GM21786 (cell line): ENCODE measurements around the gene OR2D2.
"Not testable (repeated sequence)": the region's sequence is repeated elsewhere in the genome, so short reads cannot be mapped to it uniquely, and the experiment has no call there.

Source experiments
- ATAC-seq: cut with Tn5 transposase; IDR thresholded peaks from one replicate; pipeline ENCODE4 v1.9.1; 2021; ENCODE audit not compliant: unreplicated experiment

The OR2D2 gene

DNA sequence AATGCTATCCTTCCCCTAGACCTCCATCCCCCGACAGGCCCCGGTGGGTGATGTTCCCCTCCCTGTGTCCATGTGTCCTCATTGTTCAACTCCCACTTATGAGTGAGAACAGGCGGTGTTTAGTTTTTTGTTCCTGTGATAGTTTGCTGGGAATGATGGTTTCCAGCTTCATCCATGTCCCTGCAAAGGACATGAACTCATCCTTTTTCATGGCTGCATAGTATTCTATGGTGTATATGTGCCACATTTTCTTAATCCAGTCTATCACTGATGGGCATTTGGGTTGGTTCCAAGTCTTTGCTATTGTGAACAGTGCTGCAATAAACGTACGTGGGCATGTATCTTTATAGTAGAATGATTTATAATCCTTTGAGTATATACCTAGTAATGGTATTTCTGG lies 4.6 kb downstream of the OR2D2 start:
- not testable (repeated sequence) for ATAC-seq

DNA sequence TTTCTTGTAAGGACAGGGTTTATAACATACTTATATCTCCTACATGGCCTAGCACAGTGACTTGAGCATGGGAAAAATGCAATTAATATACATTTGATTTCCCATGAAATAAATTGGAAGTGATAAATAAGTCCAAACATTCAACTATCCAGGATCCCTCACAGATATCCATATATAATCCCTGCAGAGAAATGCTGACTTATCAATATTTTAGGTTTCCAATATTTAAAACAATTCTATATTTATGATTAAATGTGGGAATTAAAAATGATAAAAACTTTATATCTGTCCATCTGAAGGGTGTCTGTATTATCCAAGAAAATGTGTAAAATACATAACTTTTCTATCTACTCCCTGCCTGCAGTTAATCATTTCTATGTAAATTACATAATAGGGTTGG lies 9.5 kb downstream of the OR2D2 start:
- no peak for ATAC-seq

DNA sequence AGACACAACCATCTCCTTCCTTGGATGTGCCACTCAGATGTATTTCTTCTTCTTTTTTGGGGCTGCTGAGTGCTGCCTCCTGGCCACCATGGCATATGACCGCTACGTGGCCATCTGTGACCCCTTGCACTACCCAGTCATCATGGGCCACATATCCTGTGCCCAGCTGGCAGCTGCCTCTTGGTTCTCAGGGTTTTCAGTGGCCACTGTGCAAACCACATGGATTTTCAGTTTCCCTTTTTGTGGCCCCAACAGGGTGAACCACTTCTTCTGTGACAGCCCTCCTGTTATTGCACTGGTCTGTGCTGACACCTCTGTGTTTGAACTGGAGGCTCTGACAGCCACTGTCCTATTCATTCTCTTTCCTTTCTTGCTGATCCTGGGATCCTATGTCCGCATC lies 15.4 kb downstream of the OR2D2 start:
- ATAC-seq = no peak

DNA sequence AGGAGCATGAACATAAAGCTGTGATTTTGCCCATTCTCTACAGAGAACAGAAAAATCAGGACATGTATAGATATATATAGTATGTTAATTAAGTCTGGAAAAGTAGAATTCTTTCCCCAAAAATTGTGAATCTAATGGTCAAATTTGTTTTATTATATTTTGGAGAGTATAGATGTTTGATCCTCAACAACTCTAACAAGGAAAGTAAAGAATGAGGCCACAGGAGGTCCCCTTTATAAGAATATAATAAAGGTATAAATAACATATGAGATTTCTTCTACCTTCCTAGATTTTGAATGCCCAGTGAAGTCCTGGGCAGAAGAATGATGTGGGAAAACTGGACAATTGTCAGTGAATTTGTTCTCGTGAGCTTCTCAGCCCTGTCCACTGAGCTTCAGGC lies 16.0 kb downstream of the OR2D2 start, which contains the start of gene OR10A4:
OR10A4 (plus strand) TSS at position 301 of the 400 bp plus-strand sequence; CDS start at position 324, 23 bp downstream.
- ATAC-seq = no peak

DNA sequence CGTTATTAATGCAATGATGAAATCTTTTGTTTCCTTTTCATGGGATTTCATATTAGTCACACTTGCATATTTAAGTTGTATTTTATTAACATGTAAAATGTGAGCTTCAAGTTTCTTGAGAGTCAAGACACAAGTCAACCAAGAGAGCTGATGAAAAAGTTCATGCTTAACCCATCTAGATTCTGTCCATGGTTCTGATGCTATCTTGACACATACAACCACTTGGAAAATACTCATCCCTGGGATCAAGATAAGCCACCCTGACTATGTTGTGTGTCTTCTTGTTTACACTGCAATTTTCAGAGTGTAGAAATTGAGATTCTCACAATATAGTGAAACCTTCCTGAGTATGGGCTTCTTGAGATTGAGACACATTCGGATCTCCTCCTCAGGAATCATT lies 16.5 kb downstream of the OR2D2 start:
- no peak for ATAC-seq

DNA sequence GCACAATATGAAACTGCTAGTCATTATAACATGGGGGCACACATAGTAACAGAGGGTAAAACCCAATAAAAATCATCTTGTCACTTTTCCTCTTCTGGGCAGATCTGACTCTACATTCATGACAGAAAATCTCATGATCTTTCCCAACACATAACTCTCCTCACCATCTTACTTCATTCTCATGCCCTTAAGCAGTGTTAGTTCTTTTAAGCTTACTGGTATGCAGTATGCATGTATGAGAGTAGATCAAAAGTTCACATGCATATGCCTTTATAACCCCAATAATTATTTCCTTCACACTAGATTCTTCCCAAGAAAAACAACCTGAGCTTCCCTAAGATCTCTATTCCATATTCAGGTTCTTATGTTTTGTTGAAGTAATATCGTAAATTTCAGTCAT lies 21.0 kb downstream of the OR2D2 start:
- ATAC-seq = no peak

DNA sequence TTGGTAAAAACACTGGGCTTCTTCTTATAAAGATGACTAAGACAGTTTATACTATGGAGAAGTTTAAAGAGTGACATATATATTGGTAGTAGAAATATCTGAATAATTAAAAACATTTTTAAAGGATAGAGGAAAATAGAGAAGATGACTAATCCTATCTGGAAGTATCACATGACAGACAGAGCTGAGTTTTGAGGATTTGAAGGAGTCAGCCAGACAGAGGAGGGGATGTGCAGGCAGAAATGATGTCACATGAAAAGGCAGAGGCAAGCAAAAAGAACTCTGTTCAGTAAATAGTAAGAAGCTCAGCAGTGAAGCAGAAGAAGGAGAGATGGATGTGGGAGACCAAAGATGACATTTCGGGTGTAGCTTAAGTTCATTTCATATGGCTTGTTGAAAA lies 27.9 kb downstream of the OR2D2 start:
- no peak for ATAC-seq

DNA sequence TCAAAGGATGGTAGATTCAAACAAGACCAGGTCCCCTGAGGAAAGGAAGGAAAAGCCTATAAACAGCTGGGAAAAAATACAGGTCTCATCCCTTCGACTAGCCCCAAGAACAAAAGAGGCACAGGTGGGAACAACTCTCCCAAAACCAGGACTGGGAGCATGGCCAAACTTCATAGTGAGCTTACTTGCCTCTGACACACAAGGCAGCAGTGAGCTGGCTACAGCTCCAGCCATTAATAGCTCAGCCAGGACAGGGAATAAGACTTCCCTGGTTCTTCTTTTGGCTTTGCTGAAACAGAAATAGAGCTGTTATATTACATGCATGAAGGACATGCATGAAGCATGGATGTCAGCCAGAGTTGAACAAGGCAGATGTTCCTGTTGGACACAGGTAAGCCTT lies 29.3 kb downstream of the OR2D2 start, which contains the start of gene OR10A2:
OR10A2 (plus strand) TSS at position 97 of the 400 bp plus-strand sequence. CDS start 6,698 bp downstream, outside the sequence.
- ATAC-seq = no peak

DNA sequence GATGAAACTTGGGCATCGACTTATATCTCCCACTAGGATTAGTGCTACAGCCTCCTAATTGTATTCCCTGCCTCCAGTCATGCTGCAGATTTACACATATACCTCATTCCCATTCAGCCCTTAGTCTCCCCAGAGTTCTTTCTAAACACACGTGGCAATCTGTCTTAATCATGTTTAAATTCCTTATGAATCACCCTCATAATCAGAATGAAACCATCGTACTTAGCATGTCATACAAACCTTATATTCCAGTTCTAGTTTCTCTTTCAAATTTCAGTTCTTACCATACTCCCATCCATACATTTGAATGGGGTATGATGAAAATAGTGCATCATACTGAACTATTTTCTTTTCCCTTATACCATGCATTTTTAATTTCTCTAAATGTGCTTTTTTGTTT lies 35.4 kb downstream of the OR2D2 start:
- no peak for ATAC-seq

DNA sequence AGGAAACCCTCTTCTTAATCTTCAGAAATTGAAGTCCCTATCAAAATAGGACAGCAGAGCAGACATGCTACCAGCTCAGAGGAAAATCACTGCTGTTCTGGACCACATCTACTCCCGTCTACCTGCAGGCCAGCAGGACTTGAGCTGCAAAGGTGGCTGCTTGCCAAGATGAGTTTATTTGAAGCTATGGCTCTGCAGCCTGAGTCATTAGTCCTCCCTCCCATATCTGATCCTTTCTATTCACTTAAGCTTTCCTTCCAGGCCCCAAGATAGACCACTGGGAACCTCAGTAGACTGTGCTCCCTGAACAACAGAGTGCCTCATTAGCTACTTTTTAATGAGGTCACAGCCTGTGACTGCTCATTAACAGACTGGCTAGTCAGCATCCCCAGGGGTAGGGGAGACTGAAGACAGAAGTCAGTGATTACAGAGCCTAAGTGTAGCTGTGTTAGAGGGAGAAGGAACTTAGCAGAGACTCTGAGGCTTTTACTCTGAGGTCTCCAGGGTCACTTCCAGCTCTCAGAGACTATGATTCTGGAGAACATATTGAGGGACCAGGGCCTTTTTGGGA lies 36.2 kb downstream of the OR2D2 start:
- no peak for ATAC-seq

DNA sequence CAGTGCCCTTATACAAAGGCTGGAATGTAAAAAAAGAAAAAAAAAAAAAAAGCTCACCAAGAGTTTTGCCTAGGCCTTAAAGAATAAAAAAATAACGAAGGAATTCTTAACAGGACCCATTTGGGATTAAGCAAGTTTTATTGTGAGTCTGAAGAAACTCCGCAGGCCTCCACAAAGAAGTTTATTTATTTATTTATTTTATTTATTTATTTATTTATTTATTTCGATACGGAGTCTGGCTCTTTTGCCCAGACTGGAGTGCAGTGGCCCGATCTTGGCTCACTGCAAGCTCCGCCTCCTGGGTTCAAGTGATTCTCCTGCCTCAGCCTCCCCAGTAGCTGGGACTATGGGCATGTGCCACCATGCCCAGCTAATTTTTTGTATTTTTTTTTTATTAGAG lies 37.5 kb downstream of the OR2D2 start:
- ATAC-seq = not testable (repeated sequence)

DNA sequence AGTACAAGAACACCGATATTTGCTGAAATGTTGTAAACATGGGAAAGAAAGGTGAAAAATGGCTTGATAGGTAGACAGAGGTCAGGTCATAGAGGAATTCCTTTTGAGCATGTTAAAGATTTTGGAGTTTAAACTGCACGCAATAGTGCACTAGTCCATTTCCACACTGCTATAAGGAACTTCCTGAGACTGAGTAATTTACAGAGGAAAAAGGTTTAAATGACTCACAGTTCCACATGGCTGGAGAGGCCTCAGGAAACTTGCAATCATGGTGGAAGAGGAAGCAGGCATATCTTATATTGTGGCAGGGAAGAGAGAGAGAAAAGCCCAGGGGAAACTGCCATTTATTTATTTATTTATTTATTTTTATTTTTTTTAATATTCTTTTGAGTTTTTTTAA lies 41.8 kb downstream of the OR2D2 start:
- ATAC-seq = no peak

DNA sequence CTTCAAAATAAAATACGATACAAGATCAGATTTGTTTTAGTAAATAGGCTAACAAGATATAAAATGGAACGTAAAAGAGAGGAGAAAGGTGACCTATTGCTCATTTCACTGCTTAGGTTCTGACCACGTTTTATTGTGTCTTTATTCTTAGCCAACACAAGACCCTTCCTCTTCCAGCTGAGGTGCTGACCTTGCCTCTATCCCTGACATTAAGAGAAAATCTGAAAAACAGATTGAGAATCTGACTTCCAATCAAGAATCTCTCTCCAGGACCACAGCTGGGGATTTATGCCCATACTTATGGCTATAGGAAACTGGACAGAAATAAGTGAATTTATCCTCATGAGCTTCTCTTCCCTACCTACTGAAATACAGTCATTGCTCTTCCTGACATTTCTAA lies 46.9 kb downstream of the OR2D2 start, which contains the start of gene OR10A5:
OR10A5 (plus strand) TSS at position 301 of the 400 bp plus-strand sequence; CDS start at position 301, 0 bp downstream.
- no peak for ATAC-seq

DNA sequence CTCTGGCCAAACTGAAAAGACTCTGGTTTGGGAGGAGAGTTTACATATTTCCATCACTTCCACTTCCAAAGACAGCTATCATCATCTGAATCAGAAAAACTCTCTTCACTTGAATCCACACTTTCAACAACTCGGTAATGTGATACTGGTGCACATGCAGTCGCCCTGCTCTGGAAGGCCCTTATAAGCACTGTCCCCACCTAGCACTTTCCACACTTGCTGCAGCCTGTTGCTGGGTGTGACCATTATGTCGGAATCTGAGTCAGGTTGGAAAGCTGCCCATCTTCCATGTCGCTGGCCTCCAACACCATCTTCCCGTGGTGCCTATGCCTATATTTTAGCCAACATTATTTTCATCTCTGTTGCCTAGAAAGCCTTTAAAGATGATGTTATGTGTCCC lies 47.9 kb downstream of the OR2D2 start:
- no peak for ATAC-seq

DNA sequence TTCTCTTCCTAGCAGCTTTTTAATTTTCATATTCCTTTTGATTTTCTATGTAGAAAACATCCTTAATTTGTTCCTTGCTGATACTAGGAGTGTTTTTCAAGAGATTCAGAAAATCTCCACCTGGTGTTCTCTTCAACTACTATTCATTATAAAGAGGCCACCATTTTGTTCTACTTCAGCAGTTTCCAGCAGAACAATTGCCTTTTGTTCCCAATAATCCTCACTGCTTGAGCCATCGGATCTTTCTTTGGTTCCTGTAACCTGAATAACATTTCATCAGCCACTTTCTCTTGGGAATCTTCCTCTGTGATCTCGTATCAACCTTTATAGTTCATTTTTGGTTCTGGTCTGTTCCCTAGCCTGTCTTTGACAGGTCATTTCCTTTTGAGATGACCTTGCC lies 48.6 kb downstream of the OR2D2 start:
- no peak for ATAC-seq

DNA sequence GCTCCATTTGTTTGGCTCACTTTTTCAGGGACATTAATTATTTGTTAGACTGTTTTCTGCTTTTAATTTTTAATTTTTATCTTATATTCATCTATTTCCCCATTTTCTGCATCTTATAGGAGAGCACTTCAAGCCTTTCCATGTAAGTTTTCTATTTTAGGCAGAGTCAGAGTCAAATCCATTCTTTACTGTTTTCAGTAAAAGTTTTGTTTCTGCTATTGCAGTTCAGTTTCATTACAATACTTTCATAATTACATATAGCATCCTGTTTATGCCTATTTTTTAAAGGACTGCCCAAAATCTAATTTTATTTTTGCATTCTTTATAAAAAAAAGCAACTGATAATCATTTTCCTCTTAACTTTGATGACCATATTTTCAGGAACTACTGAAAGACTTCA lies 50.6 kb downstream of the OR2D2 start:
- ATAC-seq = no peak
